Bronchial epithelial cell (primary cell): ENCODE data around the gene SASH1. TPM values are rescaled to one million over a fixed set of nuclear protein-coding genes. Genes with fewer than 3 reads are reported as not detected.

ENCODE experiments used
- DNase-seq: peaks from one replicate; pipeline ENCODE4 v3.0.0-alpha.2; 2010; ENCODE audit warnings: low read depth
- FAIRE-seq: peaks from 2 replicates; lab custom pipeline; 2011; peaks lifted over from hg19 to GRCh38; lab: Jason Lieb, UNC
- H3K27me3 ChIP-seq: 2 replicates; pipeline ENCODE4 v1.5.1; 2011; ENCODE audit warnings: low read length; ENCODE audit not compliant: control insufficient read depth, insufficient read depth
- H3K36me3 ChIP-seq: 2 replicates; pipeline ENCODE4 v1.5.1; 2011; ENCODE audit warnings: low read length; ENCODE audit not compliant: control insufficient read depth, insufficient read depth
- H3K4me3 ChIP-seq: 2 replicates; pipeline ENCODE4 v1.5.1; 2011; ENCODE audit warnings: mild to moderate bottlenecking, low read depth, low read length, control low read depth
- CTCF ChIP-seq: IDR thresholded peaks from 2 replicates; pipeline ENCODE4 v1.5.1; 2011; ENCODE audit warnings: mild to moderate bottlenecking, moderate library complexity, low read length, control low read depth, inconsistent platforms; ENCODE audit not compliant: insufficient read depth, severe bottlenecking
- total RNA-seq: library from RNA; depleted of rRNA; stranded (reverse); fragments of >200 nt; gene quantifications from 2 replicates; pipeline ENCODE4 v1.2.1, GENCODE V29; 2014

Gene SASH1
- total RNA-seq, 1 donor from 2014 or later: 3.9 TPM

GRCh38 chr6:148358196-148358785 is 15.7 kb downstream of the SASH1 start:
- FAIRE-seq: no peak

GRCh38 chr6:148359228-148359627 is 16.6 kb downstream of the SASH1 start:
- DNase-seq: no peak
- Histone ChIP-seq H3K36me3 (no peaks in the 10 kb centered on the region), H3K27me3 (no peaks in the 10 kb centered on the region), H3K4me3 (no peak overlapping the region)
- TF ChIP-seq CTCF: no peak
- no peak for FAIRE-seq

More at GRCh38 chr6:148358196-148358785, 15.7 kb downstream of the SASH1 start:
- Histone ChIP-seq H3K27me3 (no peaks in the 10 kb centered on the region), H3K4me3 (no peak overlapping the region), H3K36me3 (no peaks in the 10 kb centered on the region)
- TF ChIP-seq CTCF: no peak
- DNase-seq: no peak

- no peak overlapping the region for H3K4me3 ChIP-seq
- H3K36me3 ChIP-seq: no peaks in the 10 kb centered on the region
- TF ChIP-seq CTCF: no peak
- DNase-seq (peak; percentile 34), FAIRE-seq (no peak)
- H3K27me3 ChIP-seq: no peaks in the 10 kb centered on the region
Observed at GRCh38 chr6:148364056-148364824, 21.6 kb downstream of the SASH1 start.

- H3K4me3 ChIP-seq: no peak overlapping the region
- H3K27me3 ChIP-seq: no peaks in the 10 kb centered on the region
- DNase-seq (no peak), FAIRE-seq (no peak)
- no peaks in the 10 kb centered on the region for H3K36me3 ChIP-seq
- TF ChIP-seq CTCF: no peak
Observed at GRCh38 chr6:148365041-148365440, 22.4 kb downstream of the SASH1 start.

GRCh38 chr6:148367411-148368024 is 24.9 kb downstream of the SASH1 start:
- Histone ChIP-seq H3K36me3 (no peaks in the 10 kb centered on the region), H3K4me3 (no peak overlapping the region), H3K27me3 (no peaks in the 10 kb centered on the region)
- peak; percentile 53 for DNase-seq
- FAIRE-seq: no peak
- no peak for TF ChIP-seq CTCF
